ENCODE measurements around the gene GJA1. TPM values are rescaled to one million over a fixed set of nuclear protein-coding genes. Genes with fewer than 3 reads are reported as not detected.
A peak's percentile ranks its signal among the peaks of the same experiment; 100 is the strongest.

GJA1 gene
- total and polyA plus RNA-seq, 2 of the 8 experiments (the other 6 are each of a cell fraction or from before 2014, with no cell fraction given) = 468 to 795 TPM

DNA sequence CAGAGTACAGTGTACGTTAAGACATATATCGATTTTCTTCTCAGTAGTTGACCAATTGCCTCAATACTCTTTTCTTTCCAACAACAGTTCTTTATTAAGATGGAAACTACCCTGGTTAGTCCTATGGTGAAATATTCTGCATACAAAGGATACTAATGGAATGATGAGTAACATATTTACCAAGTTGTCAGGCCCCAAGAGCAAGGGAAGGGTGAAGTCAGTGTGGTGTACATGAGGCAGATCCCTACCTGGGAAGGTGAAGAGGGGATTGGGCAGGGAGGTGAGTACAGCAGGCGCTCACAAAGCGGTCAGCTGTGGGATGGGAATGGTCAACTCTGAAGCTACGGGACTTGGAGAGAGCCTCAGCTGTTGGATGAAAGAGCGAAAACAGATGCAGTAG lies 29.7 kb downstream of the GJA1 start:
- Histone ChIP-seq H3K27me3 (replicated peaks in 1 of 4; ENCODE audit: control insufficient read depth in 3 of 4, extremely low read depth in 1 of 4, insufficient read depth in 3 of 4, low read length in 3 of 4) (no peaks in the 10 kb centered on the region), H2BK20ac (ENCODE audit: low read length) (0 out of 2 replicates have a peak overlapping the region, but pooled peaks have one; percentile 17), H2BK120ac (replicated peaks; ENCODE audit: low read depth, low read length) (no peak overlapping the region), H2AK5ac (ENCODE audit: low read depth, low read length) (no peak overlapping the region), H4K91ac (replicated peaks; ENCODE audit: insufficient read length, low read length) (no peak overlapping the region), H3K4me1 (replicated peaks in 1 of 4; ENCODE audit: control insufficient read depth in 3 of 4, insufficient read depth in 4 of 4, low read length in 3 of 4) (no peaks in the 10 kb centered on the region), H2AFZ (ENCODE audit: low read length) (peak overlapping the region; percentile 25), H3K18ac (ENCODE audit: extremely low read depth, low read length) (no peak overlapping the region), H3K56ac (replicated peaks; ENCODE audit: insufficient read length, low read depth, low read length) (no peak overlapping the region), H4K5ac (ENCODE audit: insufficient read length, low read depth, low read length) (no peak overlapping the region), H3K4ac (replicated peaks; ENCODE audit: insufficient read length, low read depth, low read length) (no peak overlapping the region), H3K4me3 (ENCODE audit: extremely low read depth in 1 of 4, insufficient read depth in 2 of 4, low read depth in 3 of 4, low read length in 4 of 4) (no peak overlapping the region), H2BK5ac (ENCODE audit: low read depth, low read length) (no peak overlapping the region), H3K27ac (ENCODE audit: low read depth, low read length) (no peak overlapping the region), H3K14ac (ENCODE audit: insufficient read length) (peak overlapping the region; percentile 97), H4K8ac (ENCODE audit: extremely low read depth, insufficient read depth, low read length) (no peak overlapping the region), H3K79me1 (ENCODE audit: low read depth, low read length) (no peaks in the 10 kb centered on the region), H3K9me3 (ENCODE audit: insufficient read depth in 2 of 2, low read depth in 1 of 2, low read length in 1 of 2) (no peaks in the 10 kb centered on the region), H3K9ac (replicated peaks in 1 of 4; ENCODE audit: extremely low read depth in 1 of 4, low read depth in 3 of 4, low read length in 3 of 4) (no peak overlapping the region), H3K23me2 (ENCODE audit: low read depth, low read length) (no peaks in the 10 kb centered on the region), H2BK15ac (ENCODE audit: low read length) (peak overlapping the region; percentile 25; the same call in 1 of the 2 replicates), H2BK12ac (ENCODE audit: low read depth, low read length) (no peak overlapping the region), H3K4me2 (ENCODE audit: insufficient read depth in 1 of 2, low read depth in 2 of 2, low read length in 2 of 2) (no peak overlapping the region), H4K20me1 (replicated peaks in 1 of 2; ENCODE audit: control insufficient read depth in 1 of 2, insufficient read depth in 2 of 2, low read length in 2 of 2) (no peaks in the 10 kb centered on the region), H3K23ac (ENCODE audit: insufficient read length) (no peak overlapping the region), H3K79me2 (ENCODE audit: control insufficient read depth in 1 of 2, insufficient read depth in 2 of 2, low read length in 2 of 2) (no peaks in the 10 kb centered on the region), H3K36me3 (ENCODE audit: control insufficient read depth in 2 of 4, insufficient read depth in 4 of 4, low read length in 3 of 4) (no peaks in the 10 kb centered on the region)
- CTCF ChIA-PET (ENCODE audit: partially characterized antibody) = interaction anchor here (0.9 to 1.1 kb wide), 2 partner anchors 11 to 46 kb away, joined by 3 read pairs; no protein-coding TSS in a partner anchor
- POLR2A ChIA-PET (ENCODE audit: partially characterized antibody) = interaction anchor here (1.2 kb wide), 1 partner anchor 11 kb away, joined by 3 read pairs; no protein-coding TSS in a partner anchor
- WGBS, 2 experiments (ENCODE audit: extremely low coverage in 1 of 2, insufficient coverage in 1 of 2, insufficient read length in 1 of 2, insufficient replicate concordance in 2 of 2, low coverage in 1 of 2, low lambda C conversion rate in 2 of 2, missing lambda C conversion rate in 1 of 2) = 92% methylated on average over 6 of the region's 6 CpGs; no CpG with 5 or more reads in 1 of the 2 experiments
- no peak for FAIRE-seq
- DNase-seq (ENCODE audit: low read depth in 1 of 2, low spot score in 2 of 2) = no peak
- TF ChIP-seq HDAC2 (IDR thresholded peaks at IDR 0.05; ENCODE audit: borderline replicate concordance in 1 of 2, low read depth in 2 of 2, low read length in 2 of 2) = no peak
- TF ChIP-seq, protein P1, sequence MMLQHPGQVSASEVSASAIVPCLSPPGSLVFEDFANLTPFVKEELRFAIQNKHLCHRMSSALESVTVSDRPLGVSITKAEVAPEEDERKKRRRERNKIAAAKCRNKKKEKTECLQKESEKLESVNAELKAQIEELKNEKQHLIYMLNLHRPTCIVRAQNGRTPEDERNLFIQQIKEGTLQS (IDR thresholded peaks at IDR 0.05; ENCODE audit: insufficient read depth, low read depth, low read length) = no peak
- TF ChIP-seq SP1 (IDR thresholded peaks at IDR 0.05; ENCODE audit: low read depth, low read length) = no peak
- no peak for TF ChIP-seq TBP (IDR thresholded peaks at IDR 0.05; ENCODE audit: low read depth, low read length)
- no peak for TF ChIP-seq SP4 (IDR thresholded peaks at IDR 0.05; ENCODE audit: low read length)
- TF ChIP-seq MAFK (IDR thresholded peaks at IDR 0.05; ENCODE audit: low read depth, low read length) = no peak
- TF ChIP-seq RNF2 (IDR thresholded peaks at IDR 0.05; ENCODE audit: borderline replicate concordance, low read depth, low read length, missing control alignments, poor library complexity, severe bottlenecking) = no peak
- no peak for TF ChIP-seq CHD1 (IDR thresholded peaks at IDR 0.05; ENCODE audit: low read depth, low read length)
- TF ChIP-seq SIN3A (conservative IDR thresholded peaks at IDR 0.05 in 1 of 2, IDR thresholded peaks at IDR 0.05 in 1 of 2; ENCODE audit: low read depth in 1 of 2, low read length in 2 of 2) = no peak
- TF ChIP-seq SUZ12 (IDR thresholded peaks at IDR 0.05; ENCODE audit: low read length) = no peak
- no peak for TF ChIP-seq CREB1 (IDR thresholded peaks at IDR 0.05)
- TF ChIP-seq JUND (IDR thresholded peaks at IDR 0.05; ENCODE audit: low read length) = no peak
- TF ChIP-seq BCL11A (IDR thresholded peaks at IDR 0.05; ENCODE audit: low read depth in 2 of 2, low read length in 2 of 2) = no peak
- no peak for TF ChIP-seq BACH1 (IDR thresholded peaks at IDR 0.05; ENCODE audit: low read length)
